ENCODE measurements around the gene RPH3AL. TPM values are rescaled to one million over a fixed set of nuclear protein-coding genes. Genes with fewer than 3 reads are reported as not detected.
"Not testable (repeated sequence)": the region's sequence is repeated elsewhere in the genome, so short reads cannot be mapped to it uniquely, and the experiment has no call there.

RPH3AL gene
- total RNA-seq, 1 experiment from 2014 or later: 2.8 TPM

DNA sequence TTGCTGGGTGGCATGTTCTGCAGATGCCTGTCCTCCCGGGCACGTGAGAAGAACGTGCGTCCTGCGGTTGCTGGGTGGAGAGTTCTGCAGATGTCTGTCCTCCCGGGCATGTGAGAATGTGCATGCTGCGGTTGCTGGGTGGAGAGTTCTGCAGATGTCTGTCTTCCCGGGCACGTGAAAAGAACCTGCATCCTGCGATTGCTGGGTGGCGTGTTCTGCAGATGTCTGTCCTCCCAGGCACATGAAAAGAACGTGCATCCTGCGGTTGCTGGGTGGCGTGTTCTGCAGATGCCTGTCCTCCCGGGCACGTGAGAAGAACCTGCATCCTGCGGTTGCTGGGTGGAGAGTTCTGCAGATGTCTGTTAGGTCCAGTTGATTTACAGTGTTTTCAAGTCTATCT lies 15.0 kb upstream of the RPH3AL start:
- not testable (repeated sequence) for H3K36me3 ChIP-seq (replicated peaks; ENCODE audit: control insufficient read depth, insufficient read depth, low read length); DNase-seq; H3K4me3 ChIP-seq (ENCODE audit: insufficient read depth, low read depth, low read length); H3K27me3 ChIP-seq (ENCODE audit: control insufficient read depth, insufficient read depth, low read length)

DNA sequence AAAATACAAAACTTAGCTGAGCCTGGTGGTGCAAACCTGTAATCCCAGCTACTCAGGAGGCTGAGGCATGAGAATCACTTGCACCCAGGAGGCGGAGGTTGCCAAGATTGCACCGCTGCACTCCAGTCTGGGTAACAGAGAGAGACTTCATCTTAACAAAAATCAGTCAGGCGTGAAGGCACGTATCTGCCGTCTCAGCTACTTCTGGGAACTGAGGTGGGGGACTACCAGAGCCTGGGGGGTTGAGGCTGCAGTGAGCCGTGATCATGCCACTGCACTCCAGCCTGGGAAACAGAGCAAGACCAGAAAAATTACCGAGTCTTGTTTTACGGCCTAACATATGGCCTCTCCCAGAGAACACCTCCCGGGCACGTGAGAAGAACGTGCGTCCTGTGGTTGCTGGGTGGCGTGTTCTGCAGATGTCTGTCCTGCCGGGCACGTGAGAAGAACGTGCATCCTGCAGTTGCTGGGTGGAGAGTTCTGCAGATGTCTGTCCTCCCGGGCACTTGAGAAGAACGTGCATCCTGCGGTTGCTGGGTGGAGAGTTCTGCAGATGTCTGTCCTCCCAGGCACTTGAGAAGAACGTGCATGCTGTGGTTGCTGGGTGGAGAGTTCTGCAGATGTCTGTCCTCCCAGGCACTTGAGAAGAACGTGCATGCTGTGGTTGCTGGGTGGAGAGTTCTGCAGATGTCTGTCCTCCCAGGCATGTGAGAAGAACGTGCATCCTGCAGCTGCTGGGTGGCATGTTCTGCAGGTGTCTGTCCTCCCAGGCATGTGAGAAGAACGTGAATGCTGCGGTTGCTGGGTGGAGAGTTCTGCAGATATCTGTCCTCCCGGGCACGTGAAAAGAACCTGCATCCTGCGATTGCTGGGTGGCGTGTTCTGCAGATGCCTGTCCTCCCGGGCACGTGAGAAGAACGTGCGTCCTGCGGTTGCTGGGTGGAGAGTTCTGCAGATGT lies 14.3 kb upstream of the RPH3AL start:
- DNase-seq; H3K27me3 ChIP-seq (ENCODE audit: control insufficient read depth, insufficient read depth, low read length); H3K4me3 ChIP-seq (ENCODE audit: insufficient read depth, low read depth, low read length); H3K36me3 ChIP-seq (replicated peaks; ENCODE audit: control insufficient read depth, insufficient read depth, low read length): not testable (repeated sequence)

DNA sequence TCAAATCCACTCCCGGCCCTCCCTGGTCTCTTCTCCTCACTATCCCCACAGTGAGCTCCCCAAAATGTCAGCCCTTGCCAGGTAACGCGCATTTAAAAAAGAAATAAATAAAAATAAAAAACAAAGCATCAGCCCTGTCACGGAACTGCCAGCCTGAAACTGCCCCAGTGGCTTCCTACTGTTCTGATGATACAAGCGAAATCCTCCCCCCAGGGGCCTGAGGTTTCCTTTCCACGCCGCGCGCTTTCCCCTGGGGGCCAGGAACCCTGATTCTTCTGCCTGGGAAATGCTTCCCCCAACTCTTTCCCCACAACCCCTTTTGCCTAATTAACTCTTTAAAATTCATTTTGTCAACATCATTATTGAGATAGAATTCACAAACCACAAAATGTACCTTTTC lies 12.2 kb upstream of the RPH3AL start:
- no peak overlapping the region for H3K4me3 ChIP-seq (ENCODE audit: insufficient read depth, low read depth, low read length)
- DNase-seq: peak; percentile 38
- no peaks in the 10 kb centered on the region for H3K36me3 ChIP-seq (replicated peaks; ENCODE audit: control insufficient read depth, insufficient read depth, low read length)
- no peaks in the 10 kb centered on the region for H3K27me3 ChIP-seq (ENCODE audit: control insufficient read depth, insufficient read depth, low read length)

DNA sequence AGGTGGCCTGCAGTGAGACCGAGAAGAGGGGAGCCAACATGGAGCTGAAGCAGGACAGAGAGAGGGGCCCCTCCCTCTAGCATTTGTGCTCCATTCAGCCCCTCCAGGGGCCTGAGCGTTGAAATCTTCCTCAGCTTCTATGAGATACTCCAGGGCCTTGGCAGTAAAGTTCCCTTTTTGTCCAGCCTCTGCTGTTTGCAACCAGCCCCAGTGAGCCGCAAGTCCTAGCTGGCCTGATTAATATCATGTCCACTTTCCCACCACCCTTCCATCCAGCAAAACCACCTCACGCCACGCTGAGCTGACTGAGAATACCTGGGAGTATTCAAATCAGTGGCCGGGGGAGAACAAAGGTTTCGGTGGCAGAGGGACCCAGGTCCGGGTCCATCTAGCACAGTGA lies 11.7 kb upstream of the RPH3AL start:
- Histone ChIP-seq H3K36me3 (replicated peaks; ENCODE audit: control insufficient read depth, insufficient read depth, low read length) (no peaks in the 10 kb centered on the region), H3K27me3 (ENCODE audit: control insufficient read depth, insufficient read depth, low read length) (no peaks in the 10 kb centered on the region), H3K4me3 (ENCODE audit: insufficient read depth, low read depth, low read length) (no peak overlapping the region)
- peak; percentile 19 for DNase-seq

DNA sequence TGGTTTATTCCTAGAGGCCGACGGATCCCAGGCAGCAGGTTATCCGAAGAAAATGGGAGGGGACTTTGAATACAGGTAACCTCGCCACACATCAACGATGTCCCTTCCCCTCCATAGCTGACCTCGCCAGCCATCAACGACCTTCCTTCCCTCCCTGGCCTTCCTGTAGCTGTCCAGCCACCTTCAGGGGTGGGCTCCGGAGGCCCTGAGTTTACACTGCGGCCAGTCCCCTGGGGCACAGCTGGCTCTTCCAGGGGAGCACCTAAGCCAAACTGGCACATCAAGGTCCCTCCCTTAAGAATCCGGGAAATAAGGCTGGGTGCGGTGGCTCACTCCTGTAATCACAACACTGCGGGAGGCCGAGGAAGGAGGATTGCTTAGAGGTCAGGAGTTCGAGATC lies 10.1 kb upstream of the RPH3AL start:
- H3K4me3 ChIP-seq (ENCODE audit: insufficient read depth, low read depth, low read length): no peak overlapping the region
- DNase-seq: no peak
- H3K27me3 ChIP-seq (ENCODE audit: control insufficient read depth, insufficient read depth, low read length): no peaks in the 10 kb centered on the region
- H3K36me3 ChIP-seq (replicated peaks; ENCODE audit: control insufficient read depth, insufficient read depth, low read length): no peaks in the 10 kb centered on the region

DNA sequence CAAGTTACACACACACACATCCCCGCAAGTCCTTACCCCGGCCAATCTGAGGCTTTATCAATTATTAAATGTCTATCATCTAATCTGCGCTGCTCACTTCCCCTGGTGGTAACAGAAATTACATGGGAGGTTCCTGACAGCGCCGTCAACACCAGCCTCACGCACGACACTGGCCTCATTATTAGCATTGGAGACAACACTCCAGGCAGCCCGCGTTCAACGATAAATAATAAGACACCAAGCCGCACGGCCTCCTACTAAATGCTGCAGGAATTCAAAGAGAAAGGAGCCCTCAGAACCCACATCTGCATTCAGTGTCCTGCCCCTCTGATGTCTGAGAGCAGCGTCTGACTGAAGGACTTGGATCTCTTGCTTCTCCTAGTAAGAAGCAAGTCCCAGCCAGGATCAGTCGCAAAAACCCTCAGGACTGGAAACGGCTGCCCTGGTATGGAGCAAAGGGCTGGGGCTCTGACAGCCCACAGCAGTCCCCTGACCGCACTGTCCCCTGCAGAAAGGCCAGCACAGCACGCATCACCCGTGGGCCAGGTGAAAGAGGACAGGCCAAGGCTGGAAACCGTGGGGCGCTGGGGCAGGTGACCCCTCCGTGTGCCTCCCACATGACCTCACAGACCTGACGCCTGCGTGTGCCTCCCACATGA lies 7.6 kb upstream of the RPH3AL start:
- H3K4me3 ChIP-seq (ENCODE audit: insufficient read depth, low read depth, low read length): no peak overlapping the region
- peak; percentile 19 for DNase-seq

DNA sequence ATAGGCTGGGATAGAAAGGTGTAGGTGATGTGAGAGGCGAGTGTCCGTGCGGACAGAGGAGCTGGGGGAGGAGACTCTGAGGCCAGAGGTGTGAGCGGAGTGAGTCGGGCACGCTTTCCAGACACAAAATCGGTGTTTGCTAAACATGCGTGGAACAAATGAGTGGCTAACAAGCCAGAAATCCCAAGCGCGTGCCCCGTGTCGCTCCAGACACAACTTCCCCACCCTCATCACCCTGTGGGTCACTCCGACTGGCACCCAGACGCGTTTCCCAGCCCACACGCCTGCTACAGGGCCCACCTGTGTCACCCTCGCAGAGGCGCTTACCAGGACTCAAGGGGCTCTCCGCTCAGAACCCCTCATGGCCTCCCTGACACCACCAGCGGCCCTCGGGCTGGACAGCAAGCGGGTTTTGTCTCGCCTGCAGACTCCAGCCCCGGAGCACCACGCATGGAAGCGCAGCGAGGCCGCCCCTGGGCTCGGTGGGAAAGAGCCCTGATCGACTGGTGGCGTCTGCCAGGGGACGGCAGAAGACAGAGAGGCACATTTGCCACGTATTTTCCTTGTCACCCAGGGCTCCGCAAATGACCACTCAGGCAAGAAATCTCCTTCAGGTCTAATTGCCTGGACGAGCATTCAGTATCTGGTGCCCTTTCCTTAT lies 6.0 kb upstream of the RPH3AL start:
- H3K36me3 ChIP-seq (replicated peaks; ENCODE audit: control insufficient read depth, insufficient read depth, low read length): no peaks in the 10 kb centered on the region
- H3K27me3 ChIP-seq (ENCODE audit: control insufficient read depth, insufficient read depth, low read length): no peaks in the 10 kb centered on the region
- no peak overlapping the region for H3K4me3 ChIP-seq (ENCODE audit: insufficient read depth, low read depth, low read length)
- peak; percentile 52 for DNase-seq

More for the DNA sequence above, 7.6 kb upstream of the RPH3AL start:
- Histone ChIP-seq H3K36me3 (replicated peaks; ENCODE audit: control insufficient read depth, insufficient read depth, low read length) (no peaks in the 10 kb centered on the region), H3K27me3 (ENCODE audit: control insufficient read depth, insufficient read depth, low read length) (no peaks in the 10 kb centered on the region)

DNA sequence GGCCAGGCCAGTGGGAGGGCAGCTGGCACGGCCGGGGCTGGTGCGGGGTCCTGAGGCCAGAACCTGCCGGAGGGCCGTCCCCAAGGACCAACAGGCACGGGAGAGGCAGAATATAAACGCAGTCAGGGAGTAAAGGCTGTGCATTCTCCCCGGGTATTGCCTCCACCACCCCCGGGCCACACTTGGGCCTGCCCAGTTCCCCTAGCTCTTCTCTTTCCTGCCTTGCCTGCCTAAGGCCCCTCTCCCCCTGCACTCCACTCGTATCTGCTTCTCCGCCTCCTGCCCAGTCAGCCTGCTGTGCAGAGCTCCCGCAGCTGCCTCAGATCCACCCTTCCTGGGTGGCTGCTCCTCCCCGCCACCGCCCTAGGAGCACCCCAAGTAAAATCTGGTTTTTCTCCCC lies 5.0 kb upstream of the RPH3AL start:
- no peaks in the 10 kb centered on the region for H3K36me3 ChIP-seq (replicated peaks; ENCODE audit: control insufficient read depth, insufficient read depth, low read length)
- H3K27me3 ChIP-seq (ENCODE audit: control insufficient read depth, insufficient read depth, low read length): no peaks in the 10 kb centered on the region
- no peak overlapping the region for H3K4me3 ChIP-seq (ENCODE audit: insufficient read depth, low read depth, low read length)
- peak; percentile 51 for DNase-seq

DNA sequence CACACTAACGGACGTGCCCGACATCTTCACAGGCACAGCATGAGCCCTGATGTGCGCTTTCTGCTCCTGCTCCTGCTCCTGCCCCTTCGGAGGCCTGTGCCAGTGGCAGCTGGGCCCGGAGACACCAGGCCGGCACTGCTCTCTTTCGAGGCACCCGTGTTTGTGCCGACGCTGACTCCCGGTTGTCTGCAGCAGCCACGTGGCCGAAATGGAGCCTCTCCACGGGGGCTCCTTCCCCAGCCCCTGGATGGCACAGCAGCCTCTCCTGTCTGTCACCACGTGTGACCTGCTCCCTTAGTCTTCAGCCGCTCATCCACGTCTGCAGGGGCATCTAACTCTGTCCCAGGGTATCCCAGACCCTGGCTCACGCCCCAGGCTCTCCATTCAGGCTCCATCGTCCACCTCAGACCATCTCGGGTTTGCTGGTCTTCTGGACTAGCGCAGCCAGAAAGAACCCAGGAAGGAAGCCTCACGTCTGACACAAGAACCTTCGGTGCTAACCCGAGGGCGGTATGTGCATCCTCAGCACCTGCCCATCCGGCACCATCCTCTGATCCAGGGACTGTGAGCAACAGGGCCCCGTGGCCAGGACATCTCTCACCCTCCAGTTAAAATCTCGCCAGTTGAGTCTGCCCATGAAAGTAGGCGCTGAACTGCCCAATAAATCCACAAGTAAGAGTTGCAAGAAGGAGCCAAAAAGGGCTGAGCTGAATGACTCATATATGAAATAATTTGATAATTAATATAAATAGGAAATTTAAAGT lies 4.2 kb upstream of the RPH3AL start:
- DNase-seq: peak; percentile 17
- H3K36me3 ChIP-seq (replicated peaks; ENCODE audit: control insufficient read depth, insufficient read depth, low read length): no peaks in the 10 kb centered on the region
- H3K4me3 ChIP-seq (ENCODE audit: insufficient read depth, low read depth, low read length): no peak overlapping the region
- H3K27me3 ChIP-seq (ENCODE audit: control insufficient read depth, insufficient read depth, low read length): no peaks in the 10 kb centered on the region

DNA sequence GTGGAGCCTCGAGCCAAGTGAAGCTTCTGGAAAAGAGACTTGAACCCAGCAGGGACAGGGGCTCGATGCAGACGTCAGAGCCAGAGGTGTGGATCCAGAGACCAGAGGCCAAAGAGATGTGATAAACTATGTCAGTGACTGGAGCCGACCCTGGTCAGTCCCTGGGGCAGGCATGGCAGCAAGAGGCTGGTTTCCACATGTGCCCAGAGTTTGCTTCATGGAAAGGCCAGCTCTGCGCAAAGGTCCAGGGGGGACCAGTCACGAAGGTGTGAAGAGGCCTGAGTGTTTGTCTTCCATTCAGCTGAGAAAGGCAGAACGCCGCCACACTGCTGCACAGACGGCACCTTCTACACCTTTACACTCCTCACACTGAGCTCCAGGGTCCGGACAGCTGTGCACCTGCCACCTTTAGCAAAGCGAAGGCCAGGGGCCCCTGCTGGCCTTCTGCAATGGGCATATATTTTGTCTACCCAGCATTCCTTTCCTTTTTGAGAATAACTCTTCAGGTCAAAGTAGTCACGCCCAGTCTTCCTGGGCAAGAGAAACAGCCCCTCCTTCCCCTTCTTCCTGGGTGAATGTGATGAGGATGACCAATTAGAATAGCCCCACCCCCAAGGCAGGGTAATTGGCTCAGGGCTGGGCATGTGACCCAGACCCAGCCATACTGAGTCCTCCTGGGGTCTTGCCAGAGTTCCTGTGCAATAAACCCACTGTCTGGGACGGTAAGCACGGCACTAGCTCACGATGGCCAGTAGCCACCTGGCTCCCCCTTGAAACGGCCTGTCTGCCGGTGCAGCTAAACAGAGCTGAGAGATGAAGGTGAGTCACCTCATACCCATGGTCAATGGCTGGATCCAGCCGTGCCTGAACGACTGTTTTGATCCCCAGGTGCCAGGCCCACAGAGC lies 2.3 kb upstream of the RPH3AL start:
- Histone ChIP-seq H3K4me3 (ENCODE audit: insufficient read depth, low read depth, low read length) (no peak overlapping the region), H3K27me3 (ENCODE audit: control insufficient read depth, insufficient read depth, low read length) (no peaks in the 10 kb centered on the region), H3K36me3 (replicated peaks; ENCODE audit: control insufficient read depth, insufficient read depth, low read length) (no peaks in the 10 kb centered on the region)
- peak; percentile 40 for DNase-seq

DNA sequence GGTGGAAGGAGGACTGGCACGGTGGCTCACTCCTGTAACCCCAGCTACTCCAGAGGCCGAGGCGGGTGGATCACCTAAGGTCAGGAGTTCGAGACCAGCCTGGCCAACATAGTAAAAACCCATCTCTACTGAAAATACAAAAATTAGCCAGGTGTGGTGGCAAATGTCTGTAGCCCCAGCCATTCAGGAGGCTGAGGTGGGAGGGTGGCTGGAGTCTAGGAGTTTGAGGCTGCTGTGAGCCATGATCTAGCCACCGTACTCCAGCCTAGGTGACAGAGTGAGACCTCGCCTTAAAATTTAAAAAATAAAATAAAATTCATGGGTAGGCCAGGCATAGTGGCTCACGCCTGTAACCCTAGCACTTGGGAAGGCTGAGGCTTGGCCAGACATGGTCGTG lies 1.2 kb upstream of the RPH3AL start:
- H3K27me3 ChIP-seq (ENCODE audit: control insufficient read depth, insufficient read depth, low read length): no peaks in the 10 kb centered on the region
- H3K4me3 ChIP-seq (ENCODE audit: insufficient read depth, low read depth, low read length): no peak overlapping the region
- no peaks in the 10 kb centered on the region for H3K36me3 ChIP-seq (replicated peaks; ENCODE audit: control insufficient read depth, insufficient read depth, low read length)
- no peak for DNase-seq

DNA sequence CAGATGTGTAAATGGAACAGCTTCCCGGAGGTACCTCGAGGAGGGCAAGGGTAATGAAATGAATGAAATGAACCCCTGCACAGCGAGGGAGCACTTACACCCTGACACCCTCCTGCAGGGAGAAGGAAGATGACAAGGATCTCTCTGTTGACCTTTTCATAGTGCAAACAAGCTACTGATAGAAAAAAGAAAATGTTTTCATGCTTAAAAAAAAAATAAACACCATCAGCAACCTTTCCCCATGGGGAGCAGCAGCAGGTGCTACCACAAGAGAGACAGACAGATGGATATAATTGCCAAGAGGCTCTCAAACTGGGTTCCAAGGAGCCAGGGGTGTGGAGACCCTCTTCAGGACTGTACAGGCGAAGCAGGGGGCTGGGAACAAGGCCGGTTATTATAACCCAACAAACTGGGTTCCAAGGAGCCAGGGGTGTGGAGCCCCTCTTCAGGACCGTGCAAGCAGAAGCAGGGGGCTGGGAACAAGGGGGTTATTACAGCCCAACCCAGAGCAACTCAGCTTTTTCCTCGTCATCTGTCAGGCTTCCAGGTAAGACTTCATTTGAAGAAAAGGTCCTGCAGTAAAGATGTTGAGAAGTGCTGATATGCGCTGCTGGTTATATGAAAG lies 718 bp upstream of the RPH3AL start:
- DNase-seq: no peak
- Histone ChIP-seq H3K36me3 (replicated peaks; ENCODE audit: control insufficient read depth, insufficient read depth, low read length) (no peaks in the 10 kb centered on the region), H3K4me3 (ENCODE audit: insufficient read depth, low read depth, low read length) (no peak overlapping the region), H3K27me3 (ENCODE audit: control insufficient read depth, insufficient read depth, low read length) (no peaks in the 10 kb centered on the region)

DNA sequence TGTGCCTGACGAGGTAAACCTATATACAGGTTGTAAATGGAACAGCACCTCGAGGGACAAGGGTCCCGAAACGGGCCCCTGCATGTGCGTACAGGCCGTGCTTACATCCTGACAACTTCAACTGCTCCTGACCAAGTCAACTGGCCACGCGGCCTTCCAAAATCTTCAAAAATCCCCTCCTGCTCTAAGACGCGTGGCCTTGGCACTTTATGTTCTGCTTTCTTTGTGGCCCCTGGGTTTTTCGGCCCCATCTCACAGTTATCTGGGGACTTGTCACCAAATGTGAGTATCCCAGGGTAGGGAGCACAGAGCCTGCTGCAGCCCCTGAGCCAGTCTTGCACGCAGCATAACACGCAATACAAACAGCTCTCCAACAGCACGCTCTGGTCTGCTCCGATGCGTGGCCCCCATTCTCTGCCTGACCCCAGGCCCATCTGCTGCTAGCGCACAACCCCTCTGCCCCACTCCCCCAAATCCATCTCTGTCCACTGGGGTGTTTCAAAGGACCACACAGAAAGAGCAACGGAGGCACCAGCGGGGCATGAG lies 659 bp downstream of the RPH3AL start:
- Histone ChIP-seq H3K4me3 (ENCODE audit: insufficient read depth, low read depth, low read length) (no peak overlapping the region), H3K27me3 (ENCODE audit: control insufficient read depth, insufficient read depth, low read length) (no peaks in the 10 kb centered on the region), H3K36me3 (replicated peaks; ENCODE audit: control insufficient read depth, insufficient read depth, low read length) (no peaks in the 10 kb centered on the region)
- no peak for DNase-seq

Data from H7 (cell line).